ENCODE measurements around the gene THSD4. TPM values are rescaled to one million over a fixed set of nuclear protein-coding genes. Genes with fewer than 3 reads are reported as not detected.

Gene THSD4
- polyA plus RNA-seq, 3 donors = 30.2 to 36.6 (median 36.3) TPM

DNA sequence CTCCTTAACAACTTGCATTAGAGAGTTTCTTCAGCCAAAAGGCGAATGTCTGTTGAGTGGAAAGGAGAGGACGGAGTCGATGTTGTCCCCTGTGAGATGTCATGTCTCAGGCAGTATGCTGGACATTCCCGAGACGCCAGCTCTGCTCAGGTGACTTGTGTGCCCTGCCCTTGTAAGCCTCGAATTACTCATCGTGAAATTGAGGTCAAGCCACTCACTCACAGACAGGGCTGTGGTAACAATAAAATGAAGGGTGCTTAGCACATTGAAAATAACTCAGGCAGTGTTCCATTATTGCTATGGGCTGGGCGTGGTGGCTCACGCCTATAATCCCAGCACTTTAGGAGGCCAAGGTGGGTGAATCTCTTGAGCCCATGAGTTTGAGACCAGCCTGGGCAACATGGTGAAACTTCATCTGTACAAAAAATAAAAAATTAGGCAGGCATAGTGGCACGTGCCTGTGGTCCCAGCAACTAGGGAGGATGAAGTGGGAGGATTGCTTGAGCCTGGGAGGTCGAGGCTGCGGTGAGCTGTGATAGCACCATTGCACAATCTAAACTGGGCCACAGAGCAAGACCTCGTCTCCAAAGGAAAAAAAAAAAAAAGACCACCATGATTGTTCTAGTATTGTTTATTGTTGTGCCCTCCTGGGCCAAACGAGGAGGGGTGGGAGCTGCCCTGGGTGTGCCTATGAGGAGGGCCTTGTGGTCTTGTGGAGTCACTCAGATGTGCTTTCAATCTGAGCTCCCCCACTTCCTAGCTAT, 214.4 kb downstream of the THSD4 start:
- no peak for DNase-seq (ENCODE audit: extremely low read depth in 1 of 11, low read depth in 9 of 11, low spot score in 4 of 11)

DNA sequence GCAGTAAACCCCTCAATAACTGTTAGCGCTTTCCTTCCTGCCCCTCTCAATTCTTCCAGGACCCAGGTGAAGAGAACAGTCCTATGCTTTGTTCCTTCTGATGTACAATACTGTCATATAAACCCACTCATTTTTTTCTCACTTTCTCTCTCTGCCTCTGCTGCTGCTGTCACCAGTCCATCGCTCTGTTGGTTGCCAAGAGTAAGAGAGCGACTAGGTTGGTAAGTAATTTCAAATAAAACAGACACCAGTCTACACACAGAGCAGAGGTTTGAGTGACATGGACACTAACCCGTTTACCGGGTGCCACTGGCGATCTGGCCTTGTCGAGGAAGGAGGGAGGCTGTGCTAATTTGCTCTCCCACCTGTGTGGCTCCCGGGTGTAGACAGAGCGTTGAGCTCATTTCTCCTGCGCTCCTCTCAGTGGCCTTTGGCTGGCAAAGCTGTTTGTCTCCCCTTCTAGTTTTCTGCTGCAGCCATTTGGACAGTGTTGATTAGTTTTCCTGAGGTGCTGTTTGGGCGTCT, 215.4 kb downstream of the THSD4 start:
- DNase-seq (ENCODE audit: extremely low read depth in 1 of 11, low read depth in 9 of 11, low spot score in 4 of 11) = no peak

DNA sequence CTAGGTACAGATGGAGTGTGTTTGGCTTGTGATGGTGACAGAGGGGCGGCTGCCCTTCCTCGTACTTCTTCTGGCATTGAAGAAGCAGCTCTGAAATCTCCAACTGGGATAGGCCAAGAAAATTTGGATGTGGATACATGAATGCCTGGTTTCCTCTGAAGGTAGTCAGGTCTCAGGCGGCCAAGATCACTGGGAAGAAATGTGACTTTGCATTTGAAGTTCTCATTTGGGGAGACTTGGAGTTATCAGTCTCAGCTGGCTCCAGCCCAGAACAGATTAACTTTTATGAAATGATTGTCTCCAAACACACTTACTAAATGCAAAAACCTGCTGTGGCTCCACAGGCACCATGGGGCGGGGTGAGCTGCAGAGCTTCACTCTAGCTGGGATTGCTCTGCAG, 215.9 kb downstream of the THSD4 start:
- DNase-seq (ENCODE audit: extremely low read depth in 1 of 11, low read depth in 9 of 11, low spot score in 4 of 11) = no peak

DNA sequence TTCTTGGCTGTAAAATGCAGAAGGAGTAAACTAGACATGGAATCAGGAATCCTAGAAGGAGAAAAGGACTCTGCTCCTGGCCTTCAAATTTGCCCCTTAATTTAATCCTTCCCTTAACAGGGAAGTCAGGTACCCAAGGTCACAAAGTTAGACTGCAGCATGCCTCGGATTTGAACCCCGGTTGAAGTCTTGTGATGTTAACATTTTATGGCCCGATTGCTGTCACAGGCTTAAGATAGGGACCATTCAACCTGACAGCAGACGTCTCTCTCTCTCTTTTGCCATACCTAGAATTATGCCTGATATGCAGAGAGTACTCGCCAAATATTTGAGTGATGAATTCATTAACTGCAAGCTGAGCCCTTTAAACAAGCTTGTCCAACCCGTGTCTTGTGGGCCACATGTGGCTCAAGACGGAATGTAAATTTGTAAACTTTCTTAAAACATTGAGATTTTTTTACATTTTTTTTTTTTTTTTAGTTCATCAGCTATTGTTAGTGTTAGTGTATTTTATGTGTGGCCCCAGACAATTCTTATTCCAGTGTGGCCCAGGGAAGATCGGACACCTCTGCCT, 217.2 kb downstream of the THSD4 start:
- DNase-seq (ENCODE audit: extremely low read depth in 1 of 11, low read depth in 9 of 11, low spot score in 4 of 11) = no peak

DNA sequence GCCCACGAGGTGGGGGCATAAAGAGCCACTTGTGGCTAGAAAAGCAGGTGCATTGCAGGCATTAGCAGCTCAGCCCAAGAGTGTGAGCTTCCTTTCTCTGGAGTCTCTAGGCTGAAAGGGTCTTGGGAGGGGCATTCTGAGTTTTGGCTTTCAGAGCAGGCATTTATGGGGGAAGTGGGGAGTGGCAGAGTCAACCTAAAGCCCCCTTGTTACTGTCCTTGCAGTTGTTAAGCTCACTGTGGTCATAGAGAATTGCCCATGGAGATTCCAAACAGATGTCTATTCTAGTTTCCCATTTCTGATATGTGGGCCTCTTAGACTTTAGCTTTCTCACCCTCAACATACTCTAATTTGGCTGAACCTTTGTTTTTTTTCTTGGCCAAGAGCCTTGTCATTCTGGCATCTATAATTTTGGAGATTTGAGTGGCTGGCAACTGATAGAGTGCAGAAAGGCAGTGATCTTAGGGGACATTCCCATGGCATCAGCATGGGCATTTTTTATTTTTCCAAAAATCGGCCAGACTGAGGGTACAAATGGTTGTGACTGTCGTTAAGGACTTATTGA, 217.9 kb downstream of the THSD4 start:
- no peak for DNase-seq (ENCODE audit: extremely low read depth in 1 of 11, low read depth in 9 of 11, low spot score in 4 of 11)

DNA sequence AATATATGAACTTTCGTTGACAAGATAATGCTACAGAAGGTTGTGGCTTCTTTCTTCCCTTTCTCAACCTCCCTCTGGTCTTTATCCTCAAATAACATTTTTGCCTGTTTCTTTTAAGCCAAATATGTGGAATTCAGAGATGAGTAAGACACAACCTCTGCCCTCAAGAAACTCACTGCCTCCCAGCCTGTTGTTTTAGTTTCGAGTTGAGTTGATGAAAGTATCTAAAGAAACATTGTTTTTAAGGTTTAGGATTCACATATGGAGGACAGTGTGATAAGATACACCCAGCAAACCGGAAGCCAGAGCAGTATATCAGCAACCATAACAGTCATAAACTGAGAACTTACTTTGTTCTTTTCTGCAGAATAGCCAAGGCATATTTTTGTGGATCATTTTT, 218.6 kb downstream of the THSD4 start:
- no peak for DNase-seq (ENCODE audit: extremely low read depth in 1 of 11, low read depth in 9 of 11, low spot score in 4 of 11)

DNA sequence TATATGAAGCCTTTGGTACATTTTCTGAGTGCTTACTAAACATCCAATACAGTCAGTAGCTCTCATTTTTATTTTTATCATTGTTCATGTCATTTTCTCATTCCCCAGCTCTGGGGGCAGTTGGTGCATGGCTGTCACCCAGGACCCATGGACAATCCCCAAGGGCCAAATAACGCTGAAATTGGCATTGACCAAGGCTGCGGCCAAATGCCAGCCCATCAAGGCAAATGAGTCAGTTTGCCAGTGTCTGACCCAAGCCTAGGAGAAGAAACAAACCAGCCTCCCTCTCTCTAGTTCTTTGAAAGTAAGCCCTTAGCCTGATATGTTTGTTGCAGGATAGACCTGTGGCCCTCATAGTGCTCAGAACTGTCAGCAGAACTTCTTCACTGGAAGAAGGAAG, 219.2 kb downstream of the THSD4 start:
- no peak for DNase-seq (ENCODE audit: extremely low read depth in 1 of 11, low read depth in 9 of 11, low spot score in 4 of 11)

DNA sequence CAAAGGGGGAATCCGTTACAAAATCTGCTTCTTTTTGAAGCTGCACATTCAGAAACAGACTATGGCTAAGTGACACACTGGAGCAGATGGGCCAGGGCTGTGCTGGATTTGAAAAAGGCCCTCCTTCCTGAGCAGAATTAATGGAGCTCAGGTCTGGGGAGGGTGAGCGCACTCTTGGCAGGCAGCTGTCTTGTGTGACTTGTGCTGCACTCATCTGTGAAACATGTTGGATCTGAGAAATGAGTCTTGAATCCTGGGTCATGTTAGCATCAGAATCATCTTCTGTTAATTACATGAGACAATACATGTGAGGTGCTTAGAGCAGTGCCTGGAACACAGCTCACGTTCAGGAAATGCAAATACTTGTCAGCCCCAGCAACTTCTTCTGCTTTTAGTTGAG, 219.6 kb downstream of the THSD4 start:
- no peak for DNase-seq (ENCODE audit: extremely low read depth in 1 of 11, low read depth in 9 of 11, low spot score in 4 of 11)

DNA sequence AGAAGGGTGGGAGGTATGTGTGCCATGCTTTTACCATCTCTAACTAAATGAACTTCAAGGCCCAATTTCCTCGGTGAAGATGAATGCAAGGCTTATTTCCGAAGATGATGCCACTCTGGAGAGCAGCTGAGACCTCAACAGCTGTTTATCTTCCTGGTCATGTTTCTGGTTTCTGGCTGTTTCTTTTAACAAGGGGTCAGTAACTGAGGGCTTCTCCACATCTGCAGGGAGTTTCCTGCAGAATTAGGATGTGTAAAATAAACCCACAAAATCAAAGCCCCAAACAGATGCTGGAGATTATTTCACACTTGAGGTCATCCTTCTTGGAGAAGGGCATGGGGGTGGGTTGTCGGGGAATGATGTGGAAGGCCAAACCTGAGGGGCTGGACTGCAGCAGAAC, 220.3 kb downstream of the THSD4 start:
- no peak for DNase-seq (ENCODE audit: extremely low read depth in 1 of 11, low read depth in 9 of 11, low spot score in 4 of 11)

DNA sequence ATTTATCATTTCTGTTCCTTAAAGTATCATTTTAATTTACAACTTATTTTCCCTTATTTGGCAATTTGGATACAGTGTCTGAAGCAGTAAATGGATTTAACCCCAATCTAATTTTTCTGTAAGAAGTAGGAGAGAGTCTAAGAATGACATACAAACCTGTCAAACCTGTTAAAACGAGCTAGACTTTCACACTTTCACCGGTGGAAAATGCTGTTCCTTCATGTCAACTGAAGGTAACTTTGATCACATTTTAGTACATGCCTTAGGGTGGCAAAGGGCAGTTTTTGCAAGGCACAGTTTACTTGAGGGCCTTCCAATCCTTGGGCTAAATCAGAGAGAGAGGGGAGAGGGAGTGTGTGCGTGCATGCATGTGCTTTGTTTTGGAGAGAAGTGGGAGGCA, 221.4 kb downstream of the THSD4 start:
- DNase-seq (ENCODE audit: extremely low read depth in 1 of 11, low read depth in 9 of 11, low spot score in 4 of 11) = no peak

DNA sequence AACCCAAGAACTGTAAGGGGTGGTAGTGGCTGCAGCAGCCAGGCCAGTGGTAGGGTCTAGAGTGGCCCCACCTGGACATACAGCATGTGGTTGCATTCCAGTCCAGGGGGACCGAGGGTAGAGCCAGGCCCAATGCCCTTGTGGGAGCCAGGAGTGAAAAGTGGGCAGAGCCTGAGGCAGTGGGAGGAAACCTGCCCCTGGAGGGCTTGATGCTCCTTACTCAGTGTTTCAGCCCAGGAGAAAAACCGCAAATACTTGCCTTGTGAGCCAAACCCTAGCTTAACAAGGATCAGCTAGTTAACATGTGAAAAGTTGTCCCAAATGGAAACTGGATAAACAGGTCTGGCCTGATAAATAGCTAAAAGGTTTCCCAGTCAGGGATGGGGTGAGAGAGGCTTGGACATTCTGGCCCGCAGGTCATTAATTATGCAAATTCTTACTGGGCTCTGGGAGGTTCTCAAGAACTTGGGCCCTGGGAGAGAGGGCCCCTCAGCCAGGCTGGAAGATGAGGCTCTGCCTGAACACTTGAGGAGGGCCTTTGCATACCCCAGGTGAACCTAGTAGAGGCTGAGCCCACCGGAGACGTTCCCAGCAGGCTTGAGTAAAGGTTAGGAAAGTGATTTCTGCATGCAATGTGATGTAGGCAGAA, 222.1 kb downstream of the THSD4 start:
- DNase-seq (ENCODE audit: extremely low read depth in 1 of 11, low read depth in 9 of 11, low spot score in 4 of 11) = peak in 6 of 11 donors; percentile 10 to 79 (median 52)

DNA sequence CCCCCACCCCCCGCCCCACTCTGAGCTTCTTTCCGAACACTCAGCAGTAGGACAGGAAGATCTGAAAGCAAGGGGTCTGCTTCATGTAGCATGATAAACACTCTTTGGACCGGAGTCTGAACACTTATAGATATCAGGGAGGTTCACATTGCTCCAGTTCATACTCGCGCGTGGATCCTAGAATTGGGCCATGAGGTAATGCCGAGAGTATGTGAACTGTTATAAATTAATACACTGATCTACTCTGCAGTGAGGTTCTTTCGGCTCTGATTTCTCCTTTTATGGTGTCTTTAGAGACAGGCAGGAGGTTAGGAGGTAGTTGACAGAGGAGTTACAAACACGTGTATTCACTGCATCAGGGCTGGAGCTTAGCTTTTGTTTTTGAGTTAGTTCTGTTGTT, 223.0 kb downstream of the THSD4 start:
- no peak for DNase-seq (ENCODE audit: extremely low read depth in 1 of 11, low read depth in 9 of 11, low spot score in 4 of 11)

DNA sequence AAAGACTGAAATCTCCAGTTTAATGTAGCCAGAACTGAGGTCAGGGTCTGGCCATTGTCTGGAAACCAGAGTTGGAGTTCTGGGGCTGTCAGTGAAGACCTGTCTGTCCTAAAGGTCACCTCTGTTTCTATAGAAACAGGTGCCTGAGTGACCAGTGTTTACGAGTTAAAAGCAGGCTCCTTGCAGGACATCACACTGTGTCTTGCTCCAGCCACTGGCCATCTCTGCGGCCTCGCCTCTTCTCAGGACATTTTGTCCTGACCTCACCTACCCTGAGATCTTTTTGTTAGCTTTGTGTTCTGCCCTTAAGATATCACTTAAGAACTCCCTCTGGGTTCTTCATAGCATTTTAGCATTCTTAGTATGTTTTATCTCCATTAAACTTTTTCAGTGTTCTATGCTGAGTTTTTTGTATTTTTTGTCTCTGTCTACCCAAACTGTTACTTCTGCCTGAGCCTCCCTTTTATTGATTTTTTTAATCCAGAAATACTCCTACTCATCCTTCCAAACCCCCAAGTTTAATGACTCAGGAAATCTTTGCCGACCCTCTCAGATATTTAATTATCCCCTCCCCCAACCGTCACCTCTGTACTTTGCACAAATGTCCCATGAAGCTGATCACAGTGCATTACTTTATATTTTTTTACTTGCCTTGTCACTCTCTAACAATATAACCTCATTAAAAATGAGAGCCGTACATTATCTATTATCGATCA, 223.7 kb downstream of the THSD4 start:
- DNase-seq (ENCODE audit: extremely low read depth in 1 of 11, low read depth in 9 of 11, low spot score in 4 of 11) = no peak

DNA sequence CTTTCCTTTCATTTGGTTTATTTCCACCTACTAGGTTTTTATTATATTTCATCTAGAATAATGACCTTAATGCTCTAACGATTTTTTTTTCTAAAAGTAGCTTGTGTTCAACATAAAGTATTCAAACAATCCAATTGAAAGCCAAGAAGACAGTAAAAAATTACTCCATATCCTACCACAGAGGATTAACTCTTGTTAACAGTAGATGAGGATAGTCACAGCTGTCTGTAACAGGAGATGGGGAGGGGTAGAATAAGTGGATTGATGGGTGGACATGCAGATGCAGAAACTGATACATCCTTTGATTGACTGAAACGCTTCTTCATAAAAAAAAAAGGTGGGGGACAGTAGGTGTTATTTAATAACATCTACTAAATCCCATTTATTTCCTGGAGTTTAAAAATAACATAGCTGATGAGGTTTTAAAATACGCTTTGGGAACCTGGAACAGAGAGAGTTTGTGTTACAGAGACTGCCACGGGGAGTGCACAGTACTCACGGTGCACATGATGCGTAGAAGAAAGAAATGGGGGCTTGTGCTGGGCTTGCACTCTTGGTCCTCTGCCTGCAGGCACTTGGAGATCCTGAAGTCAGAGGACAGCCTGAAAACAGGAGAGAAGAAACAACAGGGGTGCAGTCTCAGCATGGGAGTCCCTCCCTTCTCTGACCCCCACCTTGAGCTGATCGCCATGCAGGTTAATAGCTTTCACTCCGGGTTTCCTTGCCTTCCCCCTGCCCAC, 226.7 kb downstream of the THSD4 start:
- no peak for DNase-seq (ENCODE audit: extremely low read depth in 1 of 11, low read depth in 9 of 11, low spot score in 4 of 11)

DNA sequence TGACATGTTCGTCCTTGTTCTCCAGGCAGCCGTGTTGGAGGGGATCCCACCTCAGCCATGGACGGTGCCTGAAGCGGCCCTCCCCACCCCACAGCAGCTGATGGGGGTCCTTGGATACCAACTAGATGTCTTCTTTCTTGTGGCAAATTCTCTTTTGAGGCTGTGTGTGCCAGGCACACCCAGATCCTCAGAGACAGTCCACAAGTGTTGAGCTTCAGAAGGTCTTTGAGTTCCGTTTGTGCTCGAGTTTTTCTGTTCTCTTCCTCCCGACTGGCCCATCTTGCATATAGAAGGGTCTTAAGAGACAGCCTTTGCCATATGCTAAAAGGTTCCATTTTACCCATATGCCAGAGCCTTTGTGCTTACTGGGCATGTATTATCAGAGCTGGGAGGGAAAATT, 227.4 kb downstream of the THSD4 start:
- DNase-seq (ENCODE audit: extremely low read depth in 1 of 11, low read depth in 9 of 11, low spot score in 4 of 11) = no peak

DNA sequence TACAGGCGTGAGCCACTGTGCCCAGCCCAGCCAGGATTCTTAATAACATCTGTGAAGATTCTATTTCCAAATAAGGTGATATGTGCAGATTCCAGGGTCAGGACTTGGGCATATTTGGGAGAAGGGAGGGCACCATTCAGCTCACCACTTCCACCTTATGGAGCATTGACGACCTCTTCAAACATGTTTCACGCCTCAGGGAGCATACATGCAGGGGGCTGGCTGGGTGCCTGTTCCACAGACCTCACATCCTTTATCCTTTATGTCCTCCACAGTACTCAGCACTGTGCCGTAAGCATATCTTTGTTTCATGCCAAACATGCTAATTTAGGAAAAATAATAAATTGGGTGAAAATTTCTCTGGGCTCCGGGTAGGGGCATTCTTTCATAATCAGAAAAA, 229.0 kb downstream of the THSD4 start:
- DNase-seq (ENCODE audit: extremely low read depth in 1 of 11, low read depth in 9 of 11, low spot score in 4 of 11) = no peak

DNA sequence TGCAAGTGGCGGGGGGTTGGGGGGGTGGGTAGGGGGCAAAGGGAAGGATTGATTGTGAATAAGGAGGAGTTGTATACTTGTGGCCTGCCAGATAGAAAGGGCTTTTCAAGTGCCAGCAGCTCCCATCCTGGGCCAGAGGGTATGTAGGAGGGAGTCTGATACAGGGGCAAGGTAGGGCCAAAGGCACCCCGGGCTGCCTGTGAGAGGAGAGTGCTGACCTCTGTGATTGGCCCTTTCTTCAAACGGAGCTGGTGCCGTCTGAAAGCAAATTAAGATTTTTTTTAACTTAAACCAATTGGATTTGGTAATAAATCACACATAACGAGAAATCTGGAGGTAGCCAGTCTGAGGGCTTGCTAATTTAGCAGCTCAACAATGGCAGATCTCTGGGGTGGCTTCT, 229.9 kb downstream of the THSD4 start:
- DNase-seq (ENCODE audit: extremely low read depth in 1 of 11, low read depth in 9 of 11, low spot score in 4 of 11) = no peak

DNA sequence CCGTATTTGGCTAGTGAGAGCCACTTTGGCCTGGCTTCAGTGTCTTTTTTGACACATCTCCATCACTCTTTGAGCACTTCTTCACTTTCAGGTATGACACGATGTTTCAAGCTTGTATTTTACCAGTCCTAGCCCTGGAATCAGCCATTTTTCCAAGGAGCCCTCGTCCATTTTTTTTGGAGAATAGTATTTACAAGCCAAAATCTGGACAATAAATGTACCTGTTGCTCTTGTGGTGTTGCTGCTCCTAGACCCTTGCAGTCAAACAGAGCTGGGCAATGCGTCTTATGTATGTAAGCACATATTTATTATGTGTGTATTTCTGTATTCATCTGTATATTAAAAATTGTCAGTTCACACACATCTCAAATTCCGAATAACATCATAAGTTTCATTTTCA, 231.2 kb downstream of the THSD4 start:
- DNase-seq (ENCODE audit: extremely low read depth in 1 of 11, low read depth in 9 of 11, low spot score in 4 of 11) = no peak

DNA sequence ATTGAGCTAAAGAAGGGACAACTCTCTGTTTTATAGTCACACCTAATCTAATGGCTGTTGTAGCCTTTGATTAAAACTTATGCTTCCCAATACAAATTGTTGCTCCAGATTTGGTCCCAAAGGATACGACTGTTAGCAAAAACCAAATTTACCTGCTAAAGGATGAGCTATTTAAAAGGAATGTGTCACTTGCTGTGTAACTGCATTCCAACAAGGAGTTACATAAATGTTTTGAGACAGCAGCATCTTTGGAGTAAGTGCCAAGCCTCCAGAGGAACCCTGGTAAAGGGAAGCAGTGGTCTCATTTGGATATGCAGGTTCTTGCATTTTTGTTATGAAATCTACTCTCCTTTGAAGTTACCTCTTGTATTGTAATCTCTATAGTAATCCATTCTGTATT, 233.3 kb downstream of the THSD4 start:
- DNase-seq (ENCODE audit: extremely low read depth in 1 of 11, low read depth in 9 of 11, low spot score in 4 of 11) = no peak

Data from renal cortex interstitium (tissue), 11 donors.